Chondrocyte (in vitro differentiated cells): ENCODE results near the gene PRDX3. TPM values are rescaled to one million over a fixed set of nuclear protein-coding genes. Genes with fewer than 3 reads are reported as not detected.

Experiments
- DNase-seq: peaks from one replicate; pipeline ENCODE4 v3.0.0; 2021; ENCODE audit warnings: mixed read lengths, low spot score
- H3K27ac Mint-ChIP-seq: one replicate; pipeline ENCODE4 v1.8.0; 2021; ENCODE audit warnings: mild to moderate bottlenecking, moderate library complexity, mixed read lengths; ENCODE audit not compliant: unreplicated experiment
- H3K27me3 Mint-ChIP-seq: 2 replicates; pipeline ENCODE4 v1.8.0; 2021; ENCODE audit warnings: low read depth, mixed read lengths
- H3K36me3 Mint-ChIP-seq: 2 replicates; pipeline ENCODE4 v1.8.0; 2021; ENCODE audit warnings: low read depth, mixed read lengths
- H3K4me1 Mint-ChIP-seq: 2 replicates; pipeline ENCODE4 v1.8.0; 2021; ENCODE audit warnings: low read depth, mild to moderate bottlenecking, mixed read lengths
- H3K4me3 Mint-ChIP-seq: one replicate; pipeline ENCODE4 v1.8.0; 2021; ENCODE audit warnings: mild to moderate bottlenecking, moderate library complexity, mixed read lengths; ENCODE audit not compliant: unreplicated experiment
- H3K9me3 Mint-ChIP-seq: 2 replicates; pipeline ENCODE4 v1.8.0; 2021; ENCODE audit warnings: low read depth, mixed read lengths
- total RNA-seq: library from RNA; stranded (reverse); gene quantifications from 3 replicates; pipeline ENCODE4 v1.2.1, GENCODE V29; 2021
- TF ChIP-seq, protein P1 (sequence below): fragments of 200-600 bp; sonication (generic); IDR thresholded peaks from 2 replicates; pipeline ENCODE4 v1.5.0; 2021; ENCODE audit warnings: antibody characterized with exemption, mild to moderate bottlenecking, moderate library complexity

The PRDX3 gene
- total RNA-seq, 1 donor from 2014 or later: 79.2 TPM

GRCh38 chr10:119216127-119216526 lies 37.5 kb upstream of the PRDX3 start:
- Mint-ChIP-seq H3K4me3 (no peak overlapping the region), H3K9me3 (no peaks in the 10 kb centered on the region), H3K36me3 (no peaks in the 10 kb centered on the region), H3K4me1 (peaks cover 30% of the 10 kb centered on the region), H3K27ac (no peak overlapping the region), H3K27me3 (no peaks in the 10 kb centered on the region)
- no peak for DNase-seq
- TF ChIP-seq, protein P1, sequence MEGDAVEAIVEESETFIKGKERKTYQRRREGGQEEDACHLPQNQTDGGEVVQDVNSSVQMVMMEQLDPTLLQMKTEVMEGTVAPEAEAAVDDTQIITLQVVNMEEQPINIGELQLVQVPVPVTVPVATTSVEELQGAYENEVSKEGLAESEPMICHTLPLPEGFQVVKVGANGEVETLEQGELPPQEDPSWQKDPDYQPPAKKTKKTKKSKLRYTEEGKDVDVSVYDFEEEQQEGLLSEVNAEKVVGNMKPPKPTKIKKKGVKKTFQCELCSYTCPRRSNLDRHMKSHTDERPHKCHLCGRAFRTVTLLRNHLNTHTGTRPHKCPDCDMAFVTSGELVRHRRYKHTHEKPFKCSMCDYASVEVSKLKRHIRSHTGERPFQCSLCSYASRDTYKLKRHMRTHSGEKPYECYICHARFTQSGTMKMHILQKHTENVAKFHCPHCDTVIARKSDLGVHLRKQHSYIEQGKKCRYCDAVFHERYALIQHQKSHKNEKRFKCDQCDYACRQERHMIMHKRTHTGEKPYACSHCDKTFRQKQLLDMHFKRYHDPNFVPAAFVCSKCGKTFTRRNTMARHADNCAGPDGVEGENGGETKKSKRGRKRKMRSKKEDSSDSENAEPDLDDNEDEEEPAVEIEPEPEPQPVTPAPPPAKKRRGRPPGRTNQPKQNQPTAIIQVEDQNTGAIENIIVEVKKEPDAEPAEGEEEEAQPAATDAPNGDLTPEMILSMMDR: no peak

GRCh38 chr10:119215371-119215770 lies 36.8 kb upstream of the PRDX3 start:
- H3K9me3 Mint-ChIP-seq: no peaks in the 10 kb centered on the region
- TF ChIP-seq, protein P1: no peak
- H3K27me3 Mint-ChIP-seq: no peaks in the 10 kb centered on the region
- H3K4me3 Mint-ChIP-seq: no peak overlapping the region
- no peak overlapping the region for H3K27ac Mint-ChIP-seq
- H3K36me3 Mint-ChIP-seq: no peaks in the 10 kb centered on the region
- DNase-seq: no peak
- peaks cover 34% of the 10 kb centered on the region for H3K4me1 Mint-ChIP-seq

- Mint-ChIP-seq H3K4me1 (peaks cover 46% of the 10 kb centered on the region), H3K4me3 (peak overlapping the region; percentile 35), H3K9me3 (no peaks in the 10 kb centered on the region), H3K27ac (peak overlapping the region; percentile 89), H3K27me3 (no peaks in the 10 kb centered on the region), H3K36me3 (no peaks in the 10 kb centered on the region)
- DNase-seq: peak; percentile 35
- TF ChIP-seq, protein P1: peak; percentile 0
Observed at GRCh38 chr10:119211625-119212441, 33.2 kb upstream of the PRDX3 start.

DNA sequence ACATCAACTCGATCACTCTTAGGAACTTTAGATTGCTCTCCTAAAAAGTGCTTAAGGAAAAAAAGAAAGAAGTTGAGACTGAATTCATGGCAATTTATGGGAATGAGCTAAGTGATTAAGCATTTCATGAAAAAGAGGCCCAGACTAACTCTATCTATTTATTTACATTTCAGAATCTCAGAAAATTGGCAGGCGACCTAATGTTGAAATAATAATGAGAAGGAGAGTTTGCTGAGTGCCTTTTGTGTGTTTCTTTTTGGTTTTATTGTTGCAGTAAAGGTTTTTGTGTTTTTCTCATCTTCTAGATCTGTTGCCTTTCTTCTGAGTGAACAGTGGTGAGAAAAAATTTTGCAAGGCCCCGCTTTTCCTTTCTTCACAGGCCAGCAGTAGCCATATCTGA lies 32.6 kb upstream of the PRDX3 start:
- DNase-seq: no peak
- peak overlapping the region; percentile 89 for H3K27ac Mint-ChIP-seq
- TF ChIP-seq, protein P1: no peak
- H3K36me3 Mint-ChIP-seq: no peaks in the 10 kb centered on the region
- H3K4me3 Mint-ChIP-seq: peak overlapping the region; percentile 35
- peaks cover 51% of the 10 kb centered on the region for H3K4me1 Mint-ChIP-seq
- H3K9me3 Mint-ChIP-seq: no peaks in the 10 kb centered on the region
- H3K27me3 Mint-ChIP-seq: no peaks in the 10 kb centered on the region

DNA sequence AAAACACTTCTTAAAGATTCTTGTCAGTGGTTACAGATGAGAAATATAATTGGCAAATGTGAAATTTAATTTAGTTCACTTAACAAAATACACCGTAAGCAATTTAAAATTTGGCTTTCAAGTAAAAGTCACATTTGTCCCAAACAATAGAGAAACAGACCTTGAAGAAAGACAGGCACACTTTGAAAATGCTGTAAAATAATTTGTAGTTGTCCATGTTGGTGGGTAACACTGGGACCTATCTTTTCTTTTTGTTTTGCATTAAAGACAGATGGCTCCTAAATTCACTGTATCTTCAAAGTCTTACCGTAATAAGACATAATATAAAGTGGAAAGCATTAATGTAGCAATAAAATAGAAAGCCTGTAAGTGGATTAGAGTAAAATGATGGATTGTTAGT lies 32.0 kb upstream of the PRDX3 start:
- Mint-ChIP-seq H3K4me1 (peaks cover 53% of the 10 kb centered on the region), H3K27ac (peak overlapping the region; percentile 89)

More for the DNA sequence above, 32.0 kb upstream of the PRDX3 start:
- H3K9me3 Mint-ChIP-seq: no peaks in the 10 kb centered on the region
- TF ChIP-seq, protein P1: no peak
- H3K4me3 Mint-ChIP-seq: peak overlapping the region; percentile 13
- no peaks in the 10 kb centered on the region for H3K27me3 Mint-ChIP-seq
- DNase-seq: no peak
- H3K36me3 Mint-ChIP-seq: no peaks in the 10 kb centered on the region
